ENCODE data around the gene LAMC1.

The LAMC1 gene

GRCh38 chr1:183164340-183164739, 141.1 kb downstream of the LAMC1 start:
- FAIRE-seq (no peak), DNase-seq (ENCODE audit: insufficient read length) (no peak)
- TF ChIP-seq TAF1 (IDR thresholded peaks at IDR 0.05; ENCODE audit: borderline replicate concordance, low read depth, low read length), result no peak
- no peak for TF ChIP-seq POLR2A (IDR thresholded peaks at IDR 0.05; ENCODE audit: low read depth, low read length)
- TF ChIP-seq POLR2AphosphoS5 (IDR thresholded peaks at IDR 0.05; ENCODE audit: low read depth, low read length), result no peak

- DNase-seq (ENCODE audit: insufficient read length) (no peak), FAIRE-seq (no peak)
- TF ChIP-seq POLR2AphosphoS5 (IDR thresholded peaks at IDR 0.05; ENCODE audit: low read depth, low read length) (no peak), POLR2A (IDR thresholded peaks at IDR 0.05; ENCODE audit: low read depth, low read length) (no peak), TAF1 (IDR thresholded peaks at IDR 0.05; ENCODE audit: borderline replicate concordance, low read depth, low read length) (no peak)
Observed at GRCh38 chr1:183164963-183165362, 141.7 kb downstream of the LAMC1 start.

GRCh38 chr1:183165456-183165855, 142.2 kb downstream of the LAMC1 start:
- DNase-seq (ENCODE audit: insufficient read length) (no peak), FAIRE-seq (no peak)
- TF ChIP-seq POLR2AphosphoS5 (IDR thresholded peaks at IDR 0.05; ENCODE audit: low read depth, low read length) (no peak), TAF1 (IDR thresholded peaks at IDR 0.05; ENCODE audit: borderline replicate concordance, low read depth, low read length) (no peak), POLR2A (IDR thresholded peaks at IDR 0.05; ENCODE audit: low read depth, low read length) (no peak)

- TF ChIP-seq POLR2A (IDR thresholded peaks at IDR 0.05; ENCODE audit: low read depth, low read length), result no peak
- DNase-seq (ENCODE audit: insufficient read length) (no peak), FAIRE-seq (no peak)
Observed at GRCh38 chr1:183166454-183166853, 143.2 kb downstream of the LAMC1 start.

- TF ChIP-seq POLR2A (IDR thresholded peaks at IDR 0.05; ENCODE audit: low read depth, low read length), result no peak
- no peak for TF ChIP-seq POLR2AphosphoS5 (IDR thresholded peaks at IDR 0.05; ENCODE audit: low read depth, low read length)
- DNase-seq (ENCODE audit: insufficient read length) (no peak), FAIRE-seq (no peak)
Observed at GRCh38 chr1:183167676-183168075, 144.5 kb downstream of the LAMC1 start.

- DNase-seq (ENCODE audit: insufficient read length) (no peak), FAIRE-seq (no peak)
- TF ChIP-seq TAF1 (IDR thresholded peaks at IDR 0.05; ENCODE audit: borderline replicate concordance, low read depth, low read length) (no peak), POLR2A (IDR thresholded peaks at IDR 0.05; ENCODE audit: low read depth, low read length) (no peak), POLR2AphosphoS5 (IDR thresholded peaks at IDR 0.05; ENCODE audit: low read depth, low read length) (no peak)
Observed at GRCh38 chr1:183168308-183168707, 145.1 kb downstream of the LAMC1 start.

GRCh38 chr1:183173828-183174227, 150.6 kb downstream of the LAMC1 start:
- DNase-seq (ENCODE audit: insufficient read length) (no peak), FAIRE-seq (no peak)
- TF ChIP-seq POLR2A (IDR thresholded peaks at IDR 0.05; ENCODE audit: low read depth, low read length), result no peak
- no peak for TF ChIP-seq POLR2AphosphoS5 (IDR thresholded peaks at IDR 0.05; ENCODE audit: low read depth, low read length)
- no peak for TF ChIP-seq TAF1 (IDR thresholded peaks at IDR 0.05; ENCODE audit: borderline replicate concordance, low read depth, low read length)

GRCh38 chr1:183175631-183176030, 152.4 kb downstream of the LAMC1 start:
- DNase-seq (ENCODE audit: insufficient read length) (no peak), FAIRE-seq (no peak)
- TF ChIP-seq POLR2A (IDR thresholded peaks at IDR 0.05; ENCODE audit: low read depth, low read length) (no peak), TAF1 (IDR thresholded peaks at IDR 0.05; ENCODE audit: borderline replicate concordance, low read depth, low read length) (no peak), POLR2AphosphoS5 (IDR thresholded peaks at IDR 0.05; ENCODE audit: low read depth, low read length) (no peak)

- FAIRE-seq, result no peak
- no peak for TF ChIP-seq POLR2A (IDR thresholded peaks at IDR 0.05; ENCODE audit: low read depth, low read length)
- TF ChIP-seq POLR2AphosphoS5 (IDR thresholded peaks at IDR 0.05; ENCODE audit: low read depth, low read length), result no peak
- TF ChIP-seq TAF1 (IDR thresholded peaks at IDR 0.05; ENCODE audit: borderline replicate concordance, low read depth, low read length), result no peak
- no peak for DNase-seq (ENCODE audit: insufficient read length)
Observed at GRCh38 chr1:183178545-183178944, 155.3 kb downstream of the LAMC1 start.

- no peak for FAIRE-seq
- TF ChIP-seq POLR2A (IDR thresholded peaks at IDR 0.05; ENCODE audit: low read depth, low read length), result no peak
- no peak for TF ChIP-seq POLR2AphosphoS5 (IDR thresholded peaks at IDR 0.05; ENCODE audit: low read depth, low read length)
- no peak for TF ChIP-seq TAF1 (IDR thresholded peaks at IDR 0.05; ENCODE audit: borderline replicate concordance, low read depth, low read length)
- no peak for DNase-seq (ENCODE audit: insufficient read length)
Observed at GRCh38 chr1:183179033-183179432, 155.8 kb downstream of the LAMC1 start.

GRCh38 chr1:183180218-183180617, 157.0 kb downstream of the LAMC1 start:
- FAIRE-seq (no peak), DNase-seq (ENCODE audit: insufficient read length) (no peak)
- no peak for TF ChIP-seq POLR2A (IDR thresholded peaks at IDR 0.05; ENCODE audit: low read depth, low read length)

GRCh38 chr1:183180634-183181056, 157.4 kb downstream of the LAMC1 start:
- no peak for DNase-seq (ENCODE audit: insufficient read length)
- FAIRE-seq, result no peak
- TF ChIP-seq POLR2A (IDR thresholded peaks at IDR 0.05; ENCODE audit: low read depth, low read length), result no peak
- TF ChIP-seq TAF1 (IDR thresholded peaks at IDR 0.05; ENCODE audit: borderline replicate concordance, low read depth, low read length), result no peak
- no peak for TF ChIP-seq POLR2AphosphoS5 (IDR thresholded peaks at IDR 0.05; ENCODE audit: low read depth, low read length)

GRCh38 chr1:183185941-183186490, 162.8 kb downstream of the LAMC1 start, which contains the start of gene LAMC2:
Gene LAMC2 (plus strand): TSS chr1:183186264. CDS start chr1:183186353, 89 bp downstream.
- FAIRE-seq (no peak), DNase-seq (ENCODE audit: insufficient read length) (no peak)
- TF ChIP-seq POLR2AphosphoS5 (IDR thresholded peaks at IDR 0.05; ENCODE audit: low read depth, low read length), result no peak

All from GM12892 (cell line).